ENCODE results near the gene PTH2. TPM values are rescaled to one million over a fixed set of nuclear protein-coding genes. Genes with fewer than 3 reads are reported as not detected.

The PTH2 gene
- total and polyA plus RNA-seq, 10 of the 15 experiments (the other 5 are each of a cell fraction or from before 2014, with no cell fraction given) = not detected

DNA sequence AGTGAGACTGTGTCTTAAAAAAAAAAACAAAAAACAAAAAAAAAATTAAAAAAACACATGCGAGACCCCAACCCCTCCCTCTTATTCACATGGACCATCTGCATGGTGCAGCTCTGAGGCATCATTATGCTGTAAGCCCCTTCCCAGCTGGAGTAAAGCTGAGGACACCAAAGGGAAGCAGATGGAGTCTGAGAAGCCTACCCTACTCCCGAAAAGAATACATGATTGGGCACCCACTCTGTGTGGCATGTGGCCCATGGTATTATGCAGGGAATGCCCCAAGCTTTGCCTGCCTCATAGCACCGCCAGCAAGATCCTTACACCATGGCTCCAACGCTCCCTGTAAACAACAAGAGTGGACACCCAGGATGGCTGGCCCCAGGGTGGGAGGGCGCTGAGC lies 4.7 kb downstream of the PTH2 start:
- Histone ChIP-seq H3K4me2 (ENCODE audit: control insufficient read depth, insufficient read depth) (no peak overlapping the region), H3K27ac (ENCODE audit: control insufficient read depth, insufficient read depth) (no peak overlapping the region), H3K27me3 (replicated peaks in 1 of 2; ENCODE audit: control insufficient read depth in 2 of 2, insufficient read depth in 2 of 2, low read length in 1 of 2) (peaks cover 13 to 31% of the 10 kb centered on the region in 2 experiments), H3K4me1 (ENCODE audit: control insufficient read depth, insufficient read depth, low read length) (peaks cover 7% of the 10 kb centered on the region; the same call in 1 of the 2 replicates), H3K36me3 (ENCODE audit: control insufficient read depth in 2 of 2, insufficient read depth in 2 of 2, low read length in 1 of 2) (no peaks in the 10 kb centered on the region), H3K9me3 (replicated peaks; ENCODE audit: control insufficient read depth, insufficient read depth, low read length) (no peaks in the 10 kb centered on the region), H4K20me1 (ENCODE audit: control insufficient read depth, insufficient read depth) (no peaks in the 10 kb centered on the region), H3K79me2 (ENCODE audit: control insufficient read depth, insufficient read depth, low read length) (no peaks in the 10 kb centered on the region), H3K4me3 (no peak overlapping the region), H2AFZ (ENCODE audit: control insufficient read depth, low read depth, low read length) (no peak overlapping the region), H3K9ac (ENCODE audit: control insufficient read depth, insufficient read depth, low read length) (no peak overlapping the region)
- DNase-seq (ENCODE audit: low read depth, low spot score) (no peak), FAIRE-seq (no peak), ATAC-seq (no peak)
- RAD21 ChIA-PET (ENCODE audit: unreplicated experiment) = interaction anchor here (1.7 kb wide), 1 partner anchor 15 kb away, joined by 5 read pairs; no protein-coding TSS in a partner anchor
- WGBS (ENCODE audit: insufficient coverage, insufficient replicate concordance, low lambda C conversion rate, missing lambda C conversion rate) = 14% methylated on average over 5 of the region's 5 CpGs
- SMC1A ChIA-PET (ENCODE audit: uncharacterized antibody, unreplicated experiment) = interaction anchor here (1.5 to 3.0 kb wide), 2 partner anchors 10 to 11 kb away, joined by 4 to 9 read pairs; no protein-coding TSS in a partner anchor
- TF ChIP-seq NFYB (IDR thresholded peaks at IDR 0.05; ENCODE audit: insufficient read depth, low read depth, low read length) (no peak), LARP7 (IDR thresholded peaks at IDR 0.05) (no peak)
- CTCF ChIA-PET = interaction anchor here (1.0 to 1.6 kb wide), 5 partner anchors 9 to 116 kb away, joined by 3 to 8 read pairs (median 3); no protein-coding TSS in a partner anchor
- intact Hi-C loops (cut with micrococcal nuclease; ENCODE audit: unreplicated experiment) = no loop called here
- POLR2A ChIA-PET = interaction anchor here (1.8 kb wide), 1 partner anchor 15 kb away, joined by 5 read pairs; no protein-coding TSS in a partner anchor
- no TSS peak for BruUV-seq (replicated peaks)
- in situ Hi-C loops (cut with MboI) = no loop called here

GRCh38 chr19:49417088-49417487 lies 6.2 kb downstream of the PTH2 start:
- CTCF ChIA-PET = interaction anchor here (0.8 to 3.8 kb wide), 8 partner anchors 9 to 191 kb away, joined by 3 to 19 read pairs (median 3); no protein-coding TSS in a partner anchor
- Histone ChIP-seq H3K27ac (ENCODE audit: control insufficient read depth, insufficient read depth) (no peak overlapping the region), H3K9ac (ENCODE audit: control insufficient read depth, insufficient read depth, low read length) (no peak overlapping the region), H3K4me3 (no peak overlapping the region), H2AFZ (ENCODE audit: control insufficient read depth, low read depth, low read length) (no peak overlapping the region), H3K79me2 (ENCODE audit: control insufficient read depth, insufficient read depth, low read length) (no peaks in the 10 kb centered on the region), H3K27me3 (replicated peaks in 1 of 2; ENCODE audit: control insufficient read depth in 2 of 2, insufficient read depth in 2 of 2, low read length in 1 of 2) (peaks cover 9 to 24% of the 10 kb centered on the region in 2 experiments), H3K4me2 (ENCODE audit: control insufficient read depth, insufficient read depth) (no peak overlapping the region), H3K9me3 (replicated peaks; ENCODE audit: control insufficient read depth, insufficient read depth, low read length) (no peaks in the 10 kb centered on the region), H4K20me1 (ENCODE audit: control insufficient read depth, insufficient read depth) (no peaks in the 10 kb centered on the region), H3K36me3 (ENCODE audit: control insufficient read depth in 2 of 2, insufficient read depth in 2 of 2, low read length in 1 of 2) (no peaks in the 10 kb centered on the region), H3K4me1 (ENCODE audit: control insufficient read depth, insufficient read depth, low read length) (0 out of 2 replicates have a peak, but pooled peaks cover 3% of the 10 kb centered on the region)
- TF ChIP-seq TARDBP (IDR thresholded peaks at IDR 0.05; ENCODE audit: borderline replicate concordance) (no peak), SP1 (IDR thresholded peaks at IDR 0.05; ENCODE audit: low read depth, low read length) (no peak), PAX8 (IDR thresholded peaks at IDR 0.05) (no peak), FOXK2 (IDR thresholded peaks at IDR 0.05) (no peak), ZSCAN29 (IDR thresholded peaks at IDR 0.05) (no peak), ASH2L (IDR thresholded peaks at IDR 0.05; ENCODE audit: borderline replicate concordance, low read depth) (no peak), RAD21 (IDR thresholded peaks at IDR 0.05; ENCODE audit: insufficient read depth, low read depth, low read length) (peak; percentile 20; the same call in 1 of the 2 replicates)
- TF ChIP-seq, protein P1, sequence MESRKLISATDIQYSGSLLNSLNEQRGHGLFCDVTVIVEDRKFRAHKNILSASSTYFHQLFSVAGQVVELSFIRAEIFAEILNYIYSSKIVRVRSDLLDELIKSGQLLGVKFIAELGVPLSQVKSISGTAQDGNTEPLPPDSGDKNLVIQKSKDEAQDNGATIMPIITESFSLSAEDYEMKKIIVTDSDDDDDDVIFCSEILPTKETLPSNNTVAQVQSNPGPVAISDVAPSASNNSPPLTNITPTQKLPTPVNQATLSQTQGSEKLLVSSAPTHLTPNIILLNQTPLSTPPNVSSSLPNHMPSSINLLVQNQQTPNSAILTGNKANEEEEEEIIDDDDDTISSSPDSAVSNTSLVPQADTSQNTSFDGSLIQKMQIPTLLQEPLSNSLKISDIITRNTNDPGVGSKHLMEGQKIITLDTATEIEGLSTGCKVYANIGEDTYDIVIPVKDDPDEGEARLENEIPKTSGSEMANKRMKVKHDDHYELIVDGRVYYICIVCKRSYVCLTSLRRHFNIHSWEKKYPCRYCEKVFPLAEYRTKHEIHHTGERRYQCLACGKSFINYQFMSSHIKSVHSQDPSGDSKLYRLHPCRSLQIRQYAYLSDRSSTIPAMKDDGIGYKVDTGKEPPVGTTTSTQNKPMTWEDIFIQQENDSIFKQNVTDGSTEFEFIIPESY (IDR thresholded peaks at IDR 0.05) = no peak
- RAD21 ChIA-PET (ENCODE audit: unreplicated experiment) = interaction anchor here (1.0 to 1.8 kb wide), 4 partner anchors 21 to 128 kb away, joined by 3 to 4 read pairs (median 4); no protein-coding TSS in a partner anchor
- no peak for DNase-seq (ENCODE audit: low read depth, low spot score)
- BruUV-seq (replicated peaks) = no TSS peak
- no peak for ATAC-seq
- POLR2A ChIA-PET = interaction anchor here (0.6 to 1.8 kb wide), 2 partner anchors 9 to 13 kb away, joined by 3 to 5 read pairs; no protein-coding TSS in a partner anchor
- intact Hi-C loops (cut with micrococcal nuclease; ENCODE audit: unreplicated experiment) = no loop called here
- in situ Hi-C loops (cut with MboI) = no loop called here
- no peak for FAIRE-seq
- SMC1A ChIA-PET (ENCODE audit: uncharacterized antibody, unreplicated experiment) = interaction anchor here (1.0 to 3.0 kb wide), 4 partner anchors 13 to 116 kb away, joined by 3 to 9 read pairs (median 4); no protein-coding TSS in a partner anchor
- 17% methylated on average over 7 of the region's 7 CpGs for WGBS (ENCODE audit: insufficient coverage, insufficient replicate concordance, low lambda C conversion rate, missing lambda C conversion rate)

All from GM12878 (cell line).